Embryonic facial prominence (tissue), 1 donor: ENCODE data around the gene OTX2.

Experiments used
- DNase-seq: peaks from one replicate; pipeline ENCODE4 v3.0.0-alpha.2; 2016; ENCODE audit errors: extremely low spot score

Gene OTX2

DNA sequence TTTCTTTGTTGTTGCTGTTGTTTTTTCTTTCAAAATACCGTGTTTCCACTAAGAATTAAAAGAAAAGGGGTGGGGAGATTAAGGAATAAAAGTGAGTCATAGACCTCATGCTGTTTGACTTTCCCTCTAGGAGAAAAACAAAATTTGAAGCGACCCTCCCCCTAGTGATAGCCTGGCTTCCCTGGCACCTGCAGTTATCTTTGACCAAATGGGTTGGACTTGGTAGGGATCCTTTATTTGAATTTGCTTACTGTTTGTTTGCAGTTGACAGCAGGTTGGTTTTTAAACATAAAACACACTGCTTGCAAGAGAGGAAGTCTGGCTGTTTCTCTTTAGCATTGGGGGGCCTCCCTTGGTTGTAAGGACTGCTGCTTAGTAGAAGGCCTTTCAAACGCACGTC is 14.0 kb downstream of the OTX2 start:
- no peak for DNase-seq

DNA sequence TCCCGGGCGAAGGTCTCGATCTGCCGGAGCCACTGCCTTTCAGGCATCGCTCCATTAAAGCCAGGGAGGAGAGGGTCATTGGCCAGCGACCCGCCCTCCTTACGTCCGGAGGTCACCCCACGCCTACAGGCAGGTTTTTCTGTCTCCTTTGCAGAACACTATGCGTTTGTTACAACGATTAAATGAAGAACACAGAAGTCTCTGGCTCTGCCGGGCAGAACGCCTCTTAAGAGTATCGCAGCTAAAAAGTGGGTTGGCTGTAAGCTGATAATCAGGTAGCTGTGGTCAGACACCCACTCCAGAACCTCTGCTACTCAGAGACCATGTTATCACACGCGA is 15.0 kb downstream of the OTX2 start:
- no peak for DNase-seq

GRCh38 chr14:56794557-56795283 is 15.6 kb downstream of the OTX2 start:
- no peak for DNase-seq

- DNase-seq: no peak
Measured at GRCh38 chr14:56794088-56794556, 16.2 kb downstream of the OTX2 start.

DNA sequence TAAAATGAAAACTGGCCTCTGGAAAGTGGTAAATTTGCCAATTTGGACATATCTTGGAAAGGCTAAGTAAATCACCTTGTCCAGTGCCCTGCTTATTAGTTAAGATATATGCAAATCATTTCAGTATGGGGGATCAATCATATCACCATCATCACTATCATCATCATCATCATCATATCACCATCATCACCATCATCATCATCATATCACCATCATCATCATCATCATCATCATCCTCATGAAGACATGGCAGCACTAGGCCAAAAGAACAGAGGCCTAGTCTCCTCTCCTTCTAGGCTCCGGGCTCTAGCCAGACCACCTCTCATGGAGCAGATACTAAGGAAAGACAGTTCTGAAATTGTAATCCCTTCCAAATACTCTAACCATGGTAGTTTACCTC is 20.3 kb downstream of the OTX2 start:
- no peak for DNase-seq

GRCh38 chr14:56787530-56787929 is 22.7 kb downstream of the OTX2 start:
- DNase-seq: no peak

DNA sequence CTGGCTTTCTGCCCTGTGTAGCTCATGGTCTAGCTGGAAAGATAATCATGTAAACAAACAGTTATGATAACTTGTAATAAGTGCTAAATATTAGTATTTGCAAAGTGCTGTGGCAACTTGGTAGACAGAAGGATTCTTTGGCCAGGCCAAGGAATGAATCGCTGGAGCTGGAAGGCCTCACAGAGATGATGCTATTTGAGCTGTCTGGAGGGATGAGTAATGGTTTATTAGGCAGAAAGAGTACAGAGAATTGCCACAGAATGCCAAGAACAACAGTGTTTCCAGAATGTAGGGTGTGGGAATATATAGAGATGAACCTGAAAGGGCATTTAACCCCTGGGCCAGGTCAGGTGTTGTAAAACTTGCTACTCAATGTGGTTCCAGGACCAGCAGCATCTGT is 27.6 kb downstream of the OTX2 start:
- no peak for DNase-seq

GRCh38 chr14:56774503-56774902 is 35.8 kb downstream of the OTX2 start:
- DNase-seq: no peak

DNA sequence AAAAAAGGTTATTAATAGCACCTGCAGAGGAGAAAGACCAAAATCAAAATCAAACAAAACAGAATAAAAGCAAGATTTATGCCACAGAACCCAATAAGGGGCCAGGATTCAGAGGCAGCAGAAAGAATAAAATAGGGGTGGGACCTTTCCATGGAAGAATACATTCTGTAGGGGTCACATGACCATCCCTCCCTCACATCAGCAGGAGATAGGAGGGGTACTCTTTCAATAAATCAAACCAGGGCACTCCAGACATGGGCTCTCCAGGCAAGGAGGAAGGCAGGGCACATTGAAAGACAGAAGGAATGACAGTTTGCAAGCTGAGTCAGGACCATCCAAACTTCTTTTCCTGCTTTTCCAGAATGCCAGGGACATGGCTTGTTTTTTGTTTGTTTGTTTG is 39.8 kb downstream of the OTX2 start:
- no peak for DNase-seq

GRCh38 chr14:56760164-56760914 is 49.9 kb downstream of the OTX2 start:
- DNase-seq: no peak

DNA sequence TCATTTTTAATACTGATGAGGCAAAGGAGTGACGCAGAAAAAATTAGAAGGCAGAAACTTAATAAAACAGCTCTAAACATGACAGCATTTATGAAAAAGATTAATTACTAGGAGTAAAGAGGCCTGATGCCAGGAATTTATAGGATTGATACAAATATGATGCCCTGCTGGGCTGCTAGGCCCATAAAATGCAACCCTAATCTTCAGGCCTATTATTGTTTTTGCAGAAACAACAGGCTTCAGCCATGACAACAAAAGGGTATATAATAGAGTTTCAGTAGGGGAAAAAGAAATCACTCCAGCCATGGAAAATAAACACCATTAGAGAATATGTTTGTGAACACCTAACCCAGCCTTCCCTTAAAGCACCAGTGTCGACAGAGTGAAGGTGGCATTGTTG is 50.6 kb downstream of the OTX2 start:
- no peak for DNase-seq

- DNase-seq: no peak
Measured at GRCh38 chr14:56759094-56759493, 51.2 kb downstream of the OTX2 start.

- DNase-seq: no peak
Measured at GRCh38 chr14:56754921-56755320, 55.4 kb downstream of the OTX2 start.

- no peak for DNase-seq
Measured at GRCh38 chr14:56753396-56753795, 56.9 kb downstream of the OTX2 start.

DNA sequence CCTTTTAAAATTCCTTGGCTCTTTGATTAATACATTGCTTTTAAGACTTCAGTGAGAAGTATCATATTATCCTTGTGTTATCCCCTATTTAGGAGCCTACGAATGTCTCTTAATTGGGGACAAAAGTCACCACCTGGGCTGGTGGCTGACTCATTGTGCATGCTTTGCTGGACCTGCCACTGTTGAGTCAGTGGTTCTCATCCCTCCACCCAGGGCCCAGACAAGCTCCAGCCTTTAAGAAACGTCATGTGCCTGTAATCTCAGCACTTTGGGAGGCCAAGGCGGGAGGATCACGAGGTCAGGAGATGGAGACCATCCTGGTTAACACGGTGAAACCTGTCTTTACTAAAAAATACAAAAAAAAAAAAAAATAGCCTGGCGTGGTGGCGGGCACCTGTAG is 57.9 kb downstream of the OTX2 start:
- no peak for DNase-seq

DNA sequence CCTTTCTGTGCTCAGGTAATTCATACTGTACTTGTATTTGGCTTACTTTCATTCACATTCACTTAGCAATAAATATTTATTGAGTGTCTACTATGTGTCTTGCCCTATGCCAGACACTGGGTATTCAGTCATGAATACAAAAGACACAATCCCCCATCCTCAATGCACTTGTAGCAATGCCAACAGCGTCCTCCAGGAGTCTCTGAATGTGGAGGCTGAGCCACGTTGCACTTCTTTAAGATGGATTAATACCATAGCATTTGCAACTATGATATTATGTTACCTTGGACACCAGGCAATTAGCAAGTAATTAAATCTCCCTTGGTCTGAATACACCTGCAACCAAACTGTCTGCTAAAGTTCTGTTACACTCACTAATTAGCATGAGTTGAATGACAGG is 58.8 kb downstream of the OTX2 start:
- DNase-seq: no peak
